ENCODE results near the gene MED13L. TPM values are rescaled to one million over a fixed set of nuclear protein-coding genes. Genes with fewer than 3 reads are reported as not detected.

Gene MED13L
- total RNA-seq, 1 experiment from 2014 or later = 32.1 TPM

- no peak for DNase-seq (ENCODE audit: extremely low read depth, low read depth)
Observed at GRCh38 chr12:116159593-116160200, 117.8 kb downstream of the MED13L start.

GRCh38 chr12:116159175-116159574 is 118.3 kb downstream of the MED13L start:
- DNase-seq (ENCODE audit: extremely low read depth, low read depth) = no peak

GRCh38 chr12:116157845-116158267 is 119.6 kb downstream of the MED13L start:
- DNase-seq (ENCODE audit: extremely low read depth, low read depth) = no peak

GRCh38 chr12:116156614-116157013 is 120.9 kb downstream of the MED13L start:
- no peak for DNase-seq (ENCODE audit: extremely low read depth, low read depth)

GRCh38 chr12:116155383-116155782 is 122.1 kb downstream of the MED13L start:
- DNase-seq (ENCODE audit: extremely low read depth, low read depth) = no peak

GRCh38 chr12:116153983-116154382 is 123.5 kb downstream of the MED13L start:
- DNase-seq (ENCODE audit: extremely low read depth, low read depth) = no peak

- no peak for DNase-seq (ENCODE audit: extremely low read depth, low read depth)
Observed at GRCh38 chr12:116153113-116153512, 124.4 kb downstream of the MED13L start.

GRCh38 chr12:116152268-116152667 is 125.2 kb downstream of the MED13L start:
- DNase-seq (ENCODE audit: extremely low read depth, low read depth) = no peak

GRCh38 chr12:116150452-116150851 is 127.0 kb downstream of the MED13L start:
- DNase-seq (ENCODE audit: extremely low read depth, low read depth) = no peak

- DNase-seq (ENCODE audit: extremely low read depth, low read depth) = no peak
Observed at GRCh38 chr12:116150001-116150400, 127.5 kb downstream of the MED13L start.

- DNase-seq (ENCODE audit: extremely low read depth, low read depth) = no peak
Observed at GRCh38 chr12:116148844-116149243, 128.6 kb downstream of the MED13L start.

GRCh38 chr12:116146386-116146785 is 131.1 kb downstream of the MED13L start:
- no peak for DNase-seq (ENCODE audit: extremely low read depth, low read depth)

- no peak for DNase-seq (ENCODE audit: extremely low read depth, low read depth)
Observed at GRCh38 chr12:116145451-116145850, 132.0 kb downstream of the MED13L start.

GRCh38 chr12:116144384-116144783 is 133.1 kb downstream of the MED13L start:
- DNase-seq (ENCODE audit: extremely low read depth, low read depth) = no peak

GRCh38 chr12:116143909-116144308 is 133.6 kb downstream of the MED13L start:
- no peak for DNase-seq (ENCODE audit: extremely low read depth, low read depth)

GRCh38 chr12:116142936-116143898 is 134.3 kb downstream of the MED13L start:
- no peak for DNase-seq (ENCODE audit: extremely low read depth, low read depth)

GRCh38 chr12:116141833-116142162 is 135.7 kb downstream of the MED13L start:
- no peak for DNase-seq (ENCODE audit: extremely low read depth, low read depth)

- no peak for DNase-seq (ENCODE audit: extremely low read depth, low read depth)
Observed at GRCh38 chr12:116141110-116141832, 136.2 kb downstream of the MED13L start.

GRCh38 chr12:116140529-116140928 is 137.0 kb downstream of the MED13L start:
- no peak for DNase-seq (ENCODE audit: extremely low read depth, low read depth)

GRCh38 chr12:116138781-116139180 is 138.7 kb downstream of the MED13L start:
- DNase-seq (ENCODE audit: extremely low read depth, low read depth) = no peak

- no peak for DNase-seq (ENCODE audit: extremely low read depth, low read depth)
Observed at GRCh38 chr12:116138364-116138763, 139.1 kb downstream of the MED13L start.
